GM18907 (cell line): ENCODE data around the gene ACE2.
A peak's percentile ranks its signal among the peaks of the same experiment; 100 is the strongest.

Experiments
- ATAC-seq: cut with Tn5 transposase; IDR thresholded peaks from one replicate; pipeline ENCODE4 v1.9.1; 2021; ENCODE audit warnings: mild to moderate bottlenecking, moderate library complexity; ENCODE audit not compliant: unreplicated experiment

Gene ACE2

DNA sequence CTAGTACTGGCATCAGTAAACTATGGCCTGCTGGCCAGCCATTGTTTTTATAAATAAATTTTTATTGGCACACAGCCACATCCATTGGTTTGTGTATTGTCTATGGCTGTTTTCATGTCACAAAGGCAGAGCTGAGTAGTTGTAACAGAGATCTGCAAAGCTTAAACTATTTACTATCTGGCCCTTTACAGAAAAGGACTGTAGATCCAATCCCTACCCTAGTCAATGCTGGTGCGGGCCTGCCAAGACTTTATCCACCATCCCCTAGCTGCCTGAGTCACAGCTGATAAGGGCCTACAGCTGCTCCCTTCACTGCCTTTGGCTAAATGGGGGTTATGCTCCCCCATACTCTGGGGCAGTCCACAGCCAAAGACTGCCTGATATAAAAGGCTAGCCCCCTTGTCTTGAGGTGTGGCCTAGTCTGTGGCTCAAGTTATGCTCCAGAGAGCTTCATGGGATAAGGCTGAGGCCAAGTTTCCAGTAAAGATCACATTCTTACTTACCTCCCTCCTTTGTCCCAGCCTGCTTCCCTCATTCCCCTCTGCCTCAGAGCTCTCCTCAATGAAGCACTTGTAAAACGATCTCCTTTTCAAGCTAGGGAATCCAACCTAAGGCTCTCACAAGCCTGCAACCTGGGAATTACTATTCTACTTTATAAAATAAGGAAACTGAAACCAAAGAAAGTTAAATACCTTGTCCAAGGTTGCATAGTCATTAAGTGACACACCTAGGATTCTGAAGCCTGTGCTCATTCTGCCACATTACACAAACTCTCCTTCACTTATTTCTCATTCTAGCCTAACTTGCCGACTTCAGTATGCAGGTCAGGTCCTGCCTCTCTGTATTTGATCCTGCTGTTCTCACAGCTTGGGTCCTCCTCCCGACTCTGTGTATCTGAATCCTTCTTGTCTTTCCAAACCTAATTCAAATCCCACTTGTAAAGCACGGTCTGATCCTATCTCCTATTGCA lies 20.7 kb downstream of the ACE2 start:
- no peak for ATAC-seq

DNA sequence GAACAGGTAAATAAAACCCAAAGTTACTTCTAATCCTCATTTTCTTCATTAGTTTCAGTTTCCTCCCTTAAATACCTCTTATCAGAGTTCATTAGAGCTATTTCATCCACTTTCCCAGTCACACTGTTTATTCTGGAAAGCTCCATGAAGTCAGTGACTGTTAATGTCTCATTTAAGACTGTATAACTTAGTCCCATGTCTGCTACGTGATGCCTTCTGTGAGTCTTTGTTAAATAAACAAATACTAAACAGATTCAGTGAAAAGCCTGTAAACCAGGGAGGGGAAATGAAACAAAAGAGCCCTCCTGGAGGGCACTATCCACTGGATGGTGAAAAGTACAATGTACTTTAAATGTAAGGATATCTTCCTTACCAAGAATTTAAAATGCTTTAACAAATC lies 24.7 kb downstream of the ACE2 start:
- ATAC-seq = no peak

DNA sequence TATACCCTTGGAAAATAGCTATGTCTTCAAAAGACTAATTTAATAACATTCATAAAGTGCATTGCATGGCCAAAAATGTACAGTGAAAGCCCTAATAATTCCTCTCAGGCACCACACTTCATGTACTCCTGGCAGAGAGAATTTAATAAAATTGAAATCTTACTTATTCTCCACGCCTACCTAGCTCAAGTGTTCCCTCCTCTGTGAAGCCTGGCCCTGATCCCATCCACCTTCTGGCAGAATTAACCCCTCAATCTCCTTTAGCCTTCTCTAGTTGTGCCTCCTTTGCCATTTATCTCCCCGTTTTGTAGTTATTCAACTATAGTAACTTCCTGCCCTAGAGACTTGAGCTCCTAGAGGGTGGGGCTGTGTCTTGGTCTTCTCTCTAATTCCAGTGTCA lies 26.7 kb downstream of the ACE2 start:
- no peak for ATAC-seq

DNA sequence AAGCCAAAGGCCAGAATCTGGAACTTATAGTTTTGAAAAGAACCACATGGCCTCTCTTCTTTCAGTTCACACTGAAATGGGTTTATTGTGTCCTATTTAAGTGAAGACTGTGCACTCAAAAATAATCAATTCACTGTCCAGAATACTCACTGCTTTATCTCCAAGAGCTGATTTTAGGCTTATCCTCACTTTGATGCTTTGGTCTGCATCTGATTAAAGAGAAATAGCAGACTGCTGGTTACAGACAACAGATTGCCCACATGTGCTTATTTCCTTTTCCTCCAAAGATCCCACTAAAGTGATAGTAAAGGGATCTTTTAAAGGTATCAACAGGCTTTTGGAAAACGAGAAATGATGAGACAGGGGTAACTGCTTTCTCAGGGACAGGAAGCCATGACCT lies 30.6 kb downstream of the ACE2 start:
- ATAC-seq = no peak

DNA sequence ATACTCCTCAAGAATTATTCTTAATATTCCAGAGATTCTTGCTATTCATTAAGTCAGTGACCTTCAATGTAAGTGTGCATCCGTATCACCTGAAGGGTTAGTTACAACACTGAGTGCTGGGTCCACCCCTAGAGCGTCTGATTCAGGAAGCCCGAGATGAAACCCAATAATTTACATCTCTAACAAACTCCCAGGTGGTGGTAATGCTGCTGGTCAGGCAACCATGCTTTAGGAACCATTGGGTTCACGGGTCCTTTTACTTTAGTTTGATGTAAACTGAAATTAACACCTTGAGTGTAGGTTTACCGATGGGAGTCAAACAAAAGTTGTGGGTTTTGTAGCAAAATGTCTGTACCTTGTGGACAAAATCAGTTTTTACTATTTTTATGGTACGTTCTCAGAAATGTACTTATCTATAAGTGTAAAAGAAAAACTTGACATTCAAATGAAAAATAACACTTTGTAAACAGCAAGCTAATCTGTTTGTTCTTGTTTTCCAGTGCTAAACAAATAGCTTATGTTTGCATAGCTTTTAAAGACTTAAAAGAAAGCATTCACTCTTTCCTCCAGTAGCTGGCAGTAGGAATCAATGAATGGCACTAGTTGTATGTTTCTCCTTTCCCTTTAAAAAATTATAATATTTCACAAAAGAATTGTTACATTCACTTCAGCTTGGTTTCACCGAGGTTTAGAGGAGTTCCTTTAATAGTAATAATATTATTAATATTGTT lies 32.7 kb downstream of the ACE2 start:
- no peak for ATAC-seq

DNA sequence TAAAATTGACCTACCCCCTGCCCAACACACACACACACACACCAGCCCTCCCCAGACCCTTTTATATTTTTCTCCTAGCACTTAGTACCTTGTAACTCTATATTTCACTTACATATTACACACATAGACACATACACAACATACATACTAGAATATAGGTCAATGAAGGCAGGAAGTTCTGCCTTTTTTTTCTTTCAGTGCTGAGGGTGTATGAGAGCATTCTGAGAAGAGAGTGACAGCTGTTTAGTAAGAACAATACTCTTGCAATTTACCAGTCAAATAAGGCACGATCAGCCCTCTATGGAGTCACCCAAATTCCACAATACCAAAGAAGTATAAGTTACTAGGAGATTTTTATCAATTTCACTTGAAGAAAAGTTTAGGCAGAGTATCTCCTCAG lies 33.5 kb downstream of the ACE2 start:
- no peak for ATAC-seq

DNA sequence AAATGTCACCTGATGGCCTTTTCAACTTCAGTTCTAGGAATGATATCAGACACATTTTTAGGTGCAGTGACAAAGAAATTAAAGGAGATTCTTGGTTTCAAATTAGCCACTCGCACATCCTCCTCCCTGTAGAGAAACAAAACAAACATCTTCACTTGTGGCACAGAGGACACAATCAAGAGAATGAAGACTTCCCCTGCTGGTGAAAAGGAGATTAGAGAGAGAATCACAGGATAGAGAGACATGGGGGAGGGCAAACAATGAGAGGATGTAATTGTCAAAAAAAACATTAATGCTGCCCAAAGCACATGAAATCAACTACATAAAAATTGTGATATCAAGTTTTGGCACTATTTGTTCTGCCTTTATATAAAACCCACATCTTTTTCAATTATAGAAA lies 34.5 kb downstream of the ACE2 start:
- no peak for ATAC-seq

DNA sequence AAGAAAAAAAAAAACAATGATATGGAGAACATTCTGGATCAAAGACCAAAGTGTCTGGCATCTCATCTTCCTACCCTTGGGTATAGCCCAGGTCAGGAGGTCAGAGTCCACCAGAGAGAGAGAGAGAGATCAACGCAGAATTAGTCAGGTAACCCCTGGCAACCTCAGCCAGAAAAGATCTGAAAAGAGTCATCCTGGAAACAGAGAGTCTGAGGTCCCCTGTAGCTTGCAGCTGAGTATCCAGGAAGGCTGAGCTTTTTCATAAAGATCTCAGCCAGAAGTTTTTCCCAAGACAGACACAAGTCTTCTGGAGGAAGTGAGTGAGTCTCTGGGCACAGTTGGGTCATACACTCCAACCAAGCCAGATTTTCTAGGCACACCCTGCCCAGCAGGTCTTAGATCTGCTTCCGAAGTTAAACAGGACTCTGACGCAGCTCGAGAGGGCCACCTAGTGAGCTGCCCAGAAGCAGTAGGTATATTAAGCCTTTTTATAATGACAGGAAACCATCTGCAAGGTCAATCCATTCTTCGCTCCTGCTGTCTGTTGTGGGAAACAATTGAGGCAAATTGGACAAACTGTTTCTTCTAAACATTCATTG lies 35.7 kb downstream of the ACE2 start:
- ATAC-seq = peak; percentile 49

DNA sequence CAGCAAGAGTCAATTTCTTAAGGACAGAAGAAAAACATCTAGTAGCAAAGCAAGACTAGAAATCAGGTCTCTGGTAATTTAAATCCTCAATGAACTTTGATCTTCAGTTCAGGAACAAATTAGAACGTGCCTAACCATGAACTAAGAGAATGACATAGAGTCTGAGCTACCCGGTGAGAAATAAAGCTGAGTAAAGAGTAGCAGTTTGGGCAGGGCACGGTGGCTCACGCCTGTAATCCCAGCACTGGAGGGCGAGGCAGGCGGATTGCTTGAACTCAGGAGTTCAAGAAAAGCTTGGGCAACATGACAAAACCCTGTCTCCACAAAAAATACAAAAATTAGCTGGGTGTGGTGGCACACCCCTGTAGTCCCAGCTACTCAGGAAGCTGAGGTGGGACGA lies 37.7 kb downstream of the ACE2 start:
- ATAC-seq = no peak

DNA sequence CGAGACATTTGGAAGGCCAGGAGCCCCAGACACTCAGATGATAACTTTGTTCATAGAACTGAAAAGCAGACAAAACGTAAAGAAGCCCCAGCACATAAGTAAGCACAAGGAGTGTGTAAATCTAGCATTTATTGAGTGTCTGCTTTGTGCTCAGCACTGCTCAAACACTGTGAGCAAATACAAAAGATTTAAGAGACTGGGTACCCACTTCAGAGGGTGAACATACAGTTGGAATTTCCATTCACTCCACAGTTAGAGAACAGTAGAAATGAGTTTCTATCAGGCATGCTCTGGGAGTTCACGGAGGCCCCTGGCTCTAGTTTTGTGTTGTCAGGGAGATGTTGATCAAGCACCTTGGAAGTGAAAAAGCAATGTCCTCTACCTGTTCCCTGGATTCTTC lies 39.8 kb downstream of the ACE2 start:
- no peak for ATAC-seq

DNA sequence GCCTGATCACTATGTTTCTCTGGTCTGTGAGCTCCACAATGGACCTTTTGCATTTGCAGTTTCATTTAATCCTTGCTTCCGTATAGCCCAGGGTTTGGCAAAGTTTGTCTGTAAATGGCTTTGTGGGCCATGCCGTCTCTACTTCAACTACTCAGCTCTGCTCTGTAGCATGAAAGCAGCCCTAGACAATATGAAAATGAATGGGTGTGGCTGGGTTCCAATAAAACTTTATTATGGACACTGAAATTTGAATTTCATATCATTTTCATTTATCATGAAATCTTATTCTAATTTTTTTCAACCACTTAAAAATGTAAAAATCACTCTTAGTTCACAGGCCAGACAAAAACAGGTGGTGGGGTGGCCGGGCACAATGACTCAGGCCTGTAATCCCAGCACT lies 41.5 kb downstream of the ACE2 start:
- no peak for ATAC-seq

DNA sequence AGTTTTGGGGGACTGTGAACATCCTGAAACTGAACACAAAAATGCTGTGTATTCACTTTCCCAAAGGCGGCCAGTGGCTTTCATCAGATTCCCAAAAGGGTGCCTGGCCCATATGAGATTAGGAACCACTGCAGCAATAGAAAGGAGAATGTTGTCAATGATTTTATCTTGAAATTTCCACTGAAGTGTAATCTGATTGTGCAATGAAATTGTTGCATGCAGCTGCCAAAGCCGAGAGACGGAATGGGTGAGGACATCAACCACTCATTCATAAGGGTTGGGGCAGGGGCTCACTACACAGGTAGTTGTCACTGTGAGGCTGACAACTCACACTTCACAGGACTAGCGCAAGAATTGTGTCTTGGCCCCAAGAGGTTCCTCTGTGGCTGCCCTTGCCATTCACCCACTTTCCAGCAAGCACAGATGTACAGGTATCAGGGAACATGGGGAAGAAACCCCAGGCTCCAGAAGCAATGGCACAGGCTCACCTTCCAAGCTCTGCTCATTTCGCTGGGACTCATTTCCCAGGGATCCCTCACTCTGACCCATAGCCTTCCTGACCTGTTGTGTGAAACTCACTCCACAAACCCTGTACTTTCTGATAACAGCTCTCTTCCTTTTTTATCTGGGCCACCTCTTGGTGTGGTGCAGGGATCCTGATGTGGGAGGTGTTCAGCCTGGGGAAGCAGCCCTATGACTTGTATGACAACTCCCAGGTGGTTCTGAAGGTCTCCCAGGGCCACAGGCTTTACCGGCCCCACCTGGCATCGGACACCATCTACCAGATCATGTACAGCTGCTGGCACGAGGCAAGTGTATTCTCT lies 51.4 kb downstream of the ACE2 start:
- ATAC-seq = no peak

DNA sequence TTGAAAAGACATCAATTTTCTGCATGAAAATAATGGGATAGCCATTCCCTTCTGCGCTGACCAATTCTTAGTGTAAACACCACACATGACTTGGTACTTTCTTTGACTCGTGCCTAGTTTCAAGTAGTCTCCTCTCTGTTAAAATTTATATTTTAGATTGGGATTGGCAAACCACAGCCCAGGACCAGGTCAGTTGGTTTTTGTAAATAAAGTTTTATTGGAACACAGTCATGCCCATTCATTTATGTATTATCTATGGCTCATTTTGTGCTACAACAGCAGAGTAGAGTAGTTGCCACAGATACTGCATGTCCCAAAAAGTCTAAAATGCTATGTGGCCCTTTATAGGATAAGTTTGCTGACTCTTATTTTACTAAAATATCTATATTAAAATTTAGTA lies 53.4 kb downstream of the ACE2 start:
- no peak for ATAC-seq

DNA sequence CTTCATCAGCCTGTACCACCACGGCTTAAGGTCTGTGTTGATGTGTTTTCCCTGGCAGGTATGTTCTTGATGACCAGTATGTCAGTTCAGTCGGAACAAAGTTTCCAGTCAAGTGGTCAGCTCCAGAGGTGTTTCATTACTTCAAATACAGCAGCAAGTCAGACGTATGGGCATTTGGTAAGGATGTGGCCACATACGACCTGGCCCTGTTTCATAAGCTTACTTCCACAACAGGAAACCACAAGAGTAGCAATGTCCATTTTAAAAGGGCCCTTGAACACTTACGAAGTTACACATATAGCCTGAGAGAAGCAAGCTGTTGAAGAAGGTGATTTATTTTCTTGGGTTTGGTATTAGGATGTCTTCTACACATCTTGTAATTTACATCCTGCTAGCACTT lies 54.0 kb downstream of the ACE2 start:
- ATAC-seq = no peak

DNA sequence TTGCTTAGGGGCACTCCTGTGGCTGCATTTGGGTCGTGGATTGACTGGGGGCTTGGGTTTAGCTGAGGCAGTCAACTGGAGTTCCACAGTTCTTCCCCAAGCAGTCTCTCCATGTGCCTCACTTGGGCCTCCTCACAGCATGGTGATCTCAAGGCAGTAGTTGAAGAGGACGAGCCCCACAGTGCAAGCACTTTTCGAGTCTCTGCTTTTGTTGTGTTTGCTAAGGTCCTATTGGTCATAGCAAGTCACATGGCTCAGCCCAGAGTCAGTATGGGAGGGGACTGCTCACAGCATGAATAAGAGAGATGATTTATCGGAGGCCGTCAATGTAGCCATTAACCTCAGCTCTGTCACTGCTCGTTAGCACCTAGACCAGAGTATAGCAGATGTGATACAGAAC lies 70.4 kb downstream of the ACE2 start:
- ATAC-seq = no peak

DNA sequence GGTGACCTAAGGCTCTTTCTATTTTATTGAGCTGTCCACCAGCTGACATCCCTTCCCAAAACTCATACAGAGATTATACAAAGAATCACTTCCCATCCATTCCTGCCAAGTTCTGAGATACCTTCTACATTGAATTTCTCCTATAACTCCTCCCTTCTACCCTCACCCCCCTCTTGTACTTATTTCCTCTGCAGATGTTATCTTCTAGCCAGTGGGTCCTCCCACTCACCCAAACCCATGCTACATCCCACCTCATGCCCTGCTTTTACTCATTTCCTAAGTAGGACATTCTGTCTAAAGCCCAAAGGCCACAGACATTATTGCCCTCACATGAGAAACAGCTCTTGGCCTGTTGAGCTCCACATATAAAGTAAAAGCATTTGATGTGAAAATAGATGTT lies 71.6 kb downstream of the ACE2 start:
- no peak for ATAC-seq

DNA sequence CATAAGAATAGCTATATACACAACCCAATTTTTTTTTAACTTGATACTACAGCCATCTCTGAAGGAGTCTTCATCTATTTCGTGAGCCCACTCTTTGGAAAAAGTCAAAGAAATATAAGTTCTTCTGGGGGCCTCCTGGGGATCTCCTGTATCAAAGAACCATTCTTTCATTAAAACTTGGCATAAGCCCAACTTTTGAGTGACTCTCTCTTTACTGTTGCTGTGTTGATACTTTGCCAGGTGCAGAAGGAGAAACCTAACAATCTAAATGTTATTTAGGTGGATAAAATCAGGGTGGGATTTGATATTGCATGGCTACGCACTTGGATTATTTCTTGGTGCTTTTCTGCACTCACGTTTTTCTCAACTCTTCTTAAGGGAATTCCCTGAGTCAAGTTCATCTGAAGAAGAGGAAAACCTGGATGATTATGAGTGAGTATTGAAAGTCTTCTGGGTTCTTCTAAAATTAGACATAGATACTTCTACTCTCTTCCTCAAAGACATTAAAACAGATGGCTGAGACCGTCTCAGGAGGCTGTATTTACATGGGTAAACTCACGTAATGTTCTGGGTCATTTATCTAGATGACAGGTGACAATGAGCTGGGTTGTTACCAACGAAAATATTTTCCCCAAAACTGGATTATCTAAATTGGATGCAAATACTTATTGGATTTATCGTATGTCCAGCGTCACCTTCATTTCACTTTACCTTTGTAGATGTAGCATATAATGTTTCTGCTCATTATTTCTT lies 74.9 kb downstream of the ACE2 start:
- no peak for ATAC-seq

DNA sequence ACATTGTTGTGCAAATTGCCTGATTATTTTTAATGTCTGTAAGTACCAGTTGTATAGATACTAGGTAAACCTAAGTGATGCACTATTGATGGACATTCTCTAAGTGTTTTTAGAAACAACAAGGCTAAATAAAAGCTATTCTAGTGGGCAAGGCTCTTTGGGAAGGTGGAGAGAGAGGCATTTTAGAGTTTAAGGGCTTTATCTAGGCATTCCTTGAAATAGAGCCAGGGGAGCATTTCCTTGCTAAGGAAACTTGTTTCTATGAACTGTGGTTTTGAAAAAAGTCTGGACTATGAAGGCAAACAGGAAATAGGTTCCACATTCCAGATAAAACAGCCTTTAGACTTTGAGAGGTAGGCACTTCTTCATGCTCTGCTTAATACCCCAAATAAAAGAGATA lies 76.3 kb downstream of the ACE2 start:
- no peak for ATAC-seq

DNA sequence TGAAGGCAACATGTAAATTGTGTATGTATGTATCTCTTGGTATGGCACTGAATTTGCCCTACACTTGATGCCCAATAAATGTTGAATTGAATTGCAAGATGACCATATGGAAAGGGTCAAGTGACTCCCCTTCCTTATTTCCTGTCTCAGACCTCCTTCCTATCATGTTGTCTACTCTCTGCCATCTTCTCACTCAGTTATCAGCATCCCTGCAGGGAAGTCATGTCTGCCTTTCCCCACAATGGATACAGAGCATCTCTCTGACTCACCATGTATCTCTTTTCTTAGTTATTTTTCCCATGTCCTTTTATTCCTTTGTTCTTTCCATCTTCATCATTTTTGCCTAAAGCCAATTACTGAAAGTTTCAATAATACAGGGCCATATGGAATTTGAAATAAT lies 77.7 kb downstream of the ACE2 start:
- ATAC-seq = no peak

DNA sequence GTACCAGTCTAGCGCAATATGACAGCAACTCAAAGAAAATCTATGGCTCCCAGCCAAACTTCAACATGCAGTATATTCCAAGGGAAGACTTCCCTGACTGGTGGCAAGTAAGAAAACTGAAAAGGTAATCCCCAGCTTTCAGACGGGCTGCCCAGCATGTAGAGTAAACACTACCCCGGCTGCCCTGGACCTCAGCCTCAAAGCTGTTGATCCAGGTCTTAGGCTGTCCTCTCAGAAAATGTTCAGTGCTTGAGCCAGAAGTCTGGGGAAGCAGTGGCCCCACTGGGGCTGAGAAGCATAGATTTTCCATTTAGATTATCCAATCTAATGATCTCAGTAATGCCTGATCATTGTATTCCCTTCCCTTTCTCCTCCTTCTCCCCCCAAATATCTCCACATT lies 78.3 kb downstream of the ACE2 start:
- ATAC-seq = no peak
